MV-4-11 (cell line): ENCODE results near the gene MYRFL.

Experiments
- DNase-seq: peaks from one replicate; lab custom pipeline; 2025; lab: John Stamatoyannopoulos, UW

The MYRFL gene

GRCh38 chr12:69932676-69933552 lies 107.9 kb downstream of the MYRFL start:
- no peak for DNase-seq

GRCh38 chr12:69934011-69934410 lies 109.0 kb downstream of the MYRFL start:
- DNase-seq: no peak

GRCh38 chr12:69935651-69936100 lies 110.6 kb downstream of the MYRFL start:
- DNase-seq: no peak

- DNase-seq: no peak
These were observed 111.2 kb downstream of the MYRFL start for GRCh38 chr12:69936214-69936731.

GRCh38 chr12:69936766-69937165 lies 111.7 kb downstream of the MYRFL start:
- DNase-seq: no peak

GRCh38 chr12:69947123-69947522 lies 122.1 kb downstream of the MYRFL start:
- no peak for DNase-seq

GRCh38 chr12:69947897-69948296 lies 122.9 kb downstream of the MYRFL start:
- peak; percentile 14 for DNase-seq

- DNase-seq: no peak
These were observed 123.8 kb downstream of the MYRFL start for GRCh38 chr12:69948851-69949250.

- no peak for DNase-seq
These were observed 124.4 kb downstream of the MYRFL start for GRCh38 chr12:69949311-69950002.

- DNase-seq: no peak
These were observed 126.1 kb downstream of the MYRFL start for GRCh38 chr12:69951108-69951507.

- DNase-seq: no peak
These were observed 127.9 kb downstream of the MYRFL start for GRCh38 chr12:69952890-69953289.

GRCh38 chr12:69961246-69961645 lies 136.2 kb downstream of the MYRFL start:
- DNase-seq: no peak

- DNase-seq: no peak
These were observed 141.4 kb downstream of the MYRFL start for GRCh38 chr12:69966409-69966808.

- DNase-seq: no peak
These were observed 141.8 kb downstream of the MYRFL start for GRCh38 chr12:69966839-69967238.

- no peak for DNase-seq
These were observed 144.0 kb downstream of the MYRFL start for GRCh38 chr12:69969011-69969410.

GRCh38 chr12:69972136-69972535 lies 147.1 kb downstream of the MYRFL start:
- no peak for DNase-seq

- DNase-seq: no peak
These were observed 153.0 kb downstream of the MYRFL start for GRCh38 chr12:69978020-69978419.

GRCh38 chr12:69981881-69982475 lies 157.0 kb downstream of the MYRFL start:
- DNase-seq: peak; percentile 80

- DNase-seq: no peak
These were observed 159.2 kb downstream of the MYRFL start for GRCh38 chr12:69984241-69984640.

- DNase-seq: no peak
These were observed 160.6 kb downstream of the MYRFL start for GRCh38 chr12:69985656-69986055.

- no peak for DNase-seq
These were observed 161.1 kb downstream of the MYRFL start for GRCh38 chr12:69986114-69986513.

GRCh38 chr12:69987579-69988091 lies 162.6 kb downstream of the MYRFL start:
- no peak for DNase-seq
